Measurements from ENCODE around the gene GIPC1. TPM values are rescaled to one million over a fixed set of nuclear protein-coding genes. Genes with fewer than 3 reads are reported as not detected.
A peak's percentile ranks its signal among the peaks of the same experiment; 100 is the strongest.

The GIPC1 gene
- total RNA-seq, 1 experiment from 2014 or later: 103 TPM

DNA sequence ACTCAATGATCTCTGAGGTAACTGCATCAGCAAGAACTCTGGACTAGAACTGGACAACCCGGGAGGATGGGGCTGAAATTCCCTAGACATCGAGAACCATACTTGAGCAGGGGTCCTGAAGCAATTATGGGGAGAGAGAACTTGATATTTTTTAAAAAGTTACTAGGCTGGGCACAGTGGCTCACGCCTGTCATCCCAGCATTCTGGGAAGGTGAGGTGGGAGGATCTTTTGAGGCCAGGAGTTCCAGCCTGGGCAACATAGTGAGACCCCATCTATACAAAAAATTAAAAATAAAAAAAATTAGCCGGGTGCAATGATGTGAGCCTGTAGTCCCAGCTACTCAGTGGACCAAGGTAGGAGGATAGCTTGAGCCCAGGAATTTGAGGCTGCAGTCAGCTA, 24.6 kb upstream of the GIPC1 start:
- H3K79me2 ChIP-seq (ENCODE audit: insufficient read depth, low read length): peaks cover 26% of the 10 kb centered on the region
- peaks cover 4 to 17% of the 10 kb centered on the region in 2 experiments; a peak in 1 of 4 replicates for H3K36me3 ChIP-seq (ENCODE audit: control insufficient read depth in 1 of 2, insufficient read depth in 2 of 2, low read length in 2 of 2)
- H3K4me3 ChIP-seq (replicated peaks in 1 of 2; ENCODE audit: low read depth in 1 of 2, low read length in 2 of 2): peak overlapping the region in 1 of 2 experiments; percentile 13; a peak in 1 of 4 replicates
- ChIA-PET POLR2A (interaction anchor here (1.1 to 4.7 kb wide), 3 partner anchors 8 to 13 kb away, joined by 6 to 112 read pairs (median 9); partner anchors contain the start of gene TECR), CTCF (interaction anchor here (1.2 kb wide), 1 partner anchor 15 kb away, joined by 3 read pairs; no protein-coding TSS in a partner anchor), RAD21 (ENCODE audit: low non-redundant PET in 1 of 2, low total read pairs in 2 of 2, uncharacterized antibody in 2 of 2, unreplicated experiment in 2 of 2) (no interaction called here)
- intact Hi-C loops (cut with micrococcal nuclease): no loop called here
- H3K4me1 ChIP-seq (ENCODE audit: control insufficient read depth in 1 of 2, insufficient read depth in 2 of 2, low read length in 2 of 2): peaks cover 48 to 65% of the 10 kb centered on the region in 2 experiments
- DNase-seq (ENCODE audit: low read depth, low spot score): no peak
- H3K9me2 ChIP-seq (ENCODE audit: insufficient read depth): no peaks in the 10 kb centered on the region
- BruUV-seq (replicated peaks): no TSS peak
- peaks cover 22% of the 10 kb centered on the region; the same call in 1 of the 2 replicates for H4K20me1 ChIP-seq (ENCODE audit: insufficient read depth)
- H3K9ac ChIP-seq (ENCODE audit: low read length): peak overlapping the region; percentile 66
- peak overlapping the region; percentile 87 for H3K4me2 ChIP-seq (ENCODE audit: low read length)
- no peak overlapping the region for H2AFZ ChIP-seq (ENCODE audit: low read depth, low read length, poor library complexity, severe bottlenecking)
- TF ChIP-seq, protein P1, sequence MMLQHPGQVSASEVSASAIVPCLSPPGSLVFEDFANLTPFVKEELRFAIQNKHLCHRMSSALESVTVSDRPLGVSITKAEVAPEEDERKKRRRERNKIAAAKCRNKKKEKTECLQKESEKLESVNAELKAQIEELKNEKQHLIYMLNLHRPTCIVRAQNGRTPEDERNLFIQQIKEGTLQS (IDR thresholded peaks at IDR 0.05): no peak
- no peak for TF ChIP-seq SIN3A (IDR thresholded peaks at IDR 0.05; ENCODE audit: low read depth)
- no peak for TF ChIP-seq EZH2 (IDR thresholded peaks at IDR 0.05)
- TF ChIP-seq, protein P2, sequence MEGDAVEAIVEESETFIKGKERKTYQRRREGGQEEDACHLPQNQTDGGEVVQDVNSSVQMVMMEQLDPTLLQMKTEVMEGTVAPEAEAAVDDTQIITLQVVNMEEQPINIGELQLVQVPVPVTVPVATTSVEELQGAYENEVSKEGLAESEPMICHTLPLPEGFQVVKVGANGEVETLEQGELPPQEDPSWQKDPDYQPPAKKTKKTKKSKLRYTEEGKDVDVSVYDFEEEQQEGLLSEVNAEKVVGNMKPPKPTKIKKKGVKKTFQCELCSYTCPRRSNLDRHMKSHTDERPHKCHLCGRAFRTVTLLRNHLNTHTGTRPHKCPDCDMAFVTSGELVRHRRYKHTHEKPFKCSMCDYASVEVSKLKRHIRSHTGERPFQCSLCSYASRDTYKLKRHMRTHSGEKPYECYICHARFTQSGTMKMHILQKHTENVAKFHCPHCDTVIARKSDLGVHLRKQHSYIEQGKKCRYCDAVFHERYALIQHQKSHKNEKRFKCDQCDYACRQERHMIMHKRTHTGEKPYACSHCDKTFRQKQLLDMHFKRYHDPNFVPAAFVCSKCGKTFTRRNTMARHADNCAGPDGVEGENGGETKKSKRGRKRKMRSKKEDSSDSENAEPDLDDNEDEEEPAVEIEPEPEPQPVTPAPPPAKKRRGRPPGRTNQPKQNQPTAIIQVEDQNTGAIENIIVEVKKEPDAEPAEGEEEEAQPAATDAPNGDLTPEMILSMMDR (IDR thresholded peaks at IDR 0.05 in 2 of 3, conservative IDR thresholded peaks at IDR 0.05 in 1 of 3; ENCODE audit: borderline replicate concordance in 1 of 3, insufficient read depth in 1 of 3, low read depth in 2 of 3, low read length in 2 of 3): no peak
- TF ChIP-seq FOSL1 (IDR thresholded peaks at IDR 0.05; ENCODE audit: low read depth): no peak
- peak overlapping the region; percentile 97 for H3K27ac ChIP-seq (ENCODE audit: low read depth, low read length)
- H3K9me3 ChIP-seq (ENCODE audit: control insufficient read depth in 1 of 2, insufficient read depth in 1 of 2, low read depth in 1 of 2, low read length in 2 of 2): no peaks in the 10 kb centered on the region
- no peaks in the 10 kb centered on the region for H3K27me3 ChIP-seq (ENCODE audit: insufficient read depth, low read length)
- ATAC-seq: no peak

Measured in HCT116 (cell line).